ENCODE measurements around the gene RBM15B. TPM values are rescaled to one million over a fixed set of nuclear protein-coding genes. Genes with fewer than 3 reads are reported as not detected.

Gene RBM15B
- total and polyA plus RNA-seq, 9 of the 15 experiments (the other 6 are each of a cell fraction or from before 2014, with no cell fraction given) = 1.8 to 21.0 (median 10.5) TPM

GRCh38 chr3:51384726-51385473 is 6.2 kb upstream of the RBM15B start, which contains the start of gene MANF (continued):
- no peak for TF ChIP-seq PBX2 (CRISPR knock-in tag; IDR thresholded peaks at IDR 0.05; ENCODE audit: low read depth)
- TF ChIP-seq PBX2 (tag; conservative IDR thresholded peaks at IDR 0.05; ENCODE audit: low read depth) = no peak
- peak; percentile 94 for TF ChIP-seq RBFOX2 (IDR thresholded peaks at IDR 0.05; ENCODE audit: low read depth, low read length)
- no peak for TF ChIP-seq MECOM (CRISPR knock-in tag; IDR thresholded peaks at IDR 0.05)
- no peak for TF ChIP-seq PHTF2 (CRISPR knock-in tag; IDR thresholded peaks at IDR 0.05)
- no peak for TF ChIP-seq SNRNP70 (optimal IDR thresholded peaks at IDR 0.05; ENCODE audit: low read depth, low read length)
- TF ChIP-seq CBFB (CRISPR knock-in tag; IDR thresholded peaks at IDR 0.05) = no peak
- TF ChIP-seq TAL1 (IDR thresholded peaks at IDR 0.05) = no peak
- no peak for TF ChIP-seq NELFE (IDR thresholded peaks at IDR 0.05; ENCODE audit: insufficient read depth, insufficient read length)
- no peak for TF ChIP-seq ZNF75A (CRISPR knock-in tag; IDR thresholded peaks at IDR 0.05)
- no peak for TF ChIP-seq ZNF77 (CRISPR knock-in tag; IDR thresholded peaks at IDR 0.05)
- TF ChIP-seq THRA (IDR thresholded peaks at IDR 0.05) = no peak
- no peak for TF ChIP-seq TCF15 (CRISPR knock-in tag; IDR thresholded peaks at IDR 0.05)
- TF ChIP-seq SMAD1 (IDR thresholded peaks at IDR 0.05; ENCODE audit: low read depth, low read length, partially characterized antibody) = no peak
- no peak for TF ChIP-seq ZNF780A (CRISPR knock-in tag; IDR thresholded peaks at IDR 0.05)
- no peak for TF ChIP-seq MTA2 (IDR thresholded peaks at IDR 0.05; ENCODE audit: low read depth)
- no peak for TF ChIP-seq SAFB (IDR thresholded peaks at IDR 0.05; ENCODE audit: borderline replicate concordance, low read depth, low read length)
- TF ChIP-seq PHF21A (IDR thresholded peaks at IDR 0.05; ENCODE audit: borderline replicate concordance, low read depth) = no peak
- peak; percentile 95 for TF ChIP-seq CREM (IDR thresholded peaks at IDR 0.05; ENCODE audit: low read depth)
- TF ChIP-seq FOS (IDR thresholded peaks at IDR 0.05; ENCODE audit: extremely low read depth, insufficient read length) = peak; percentile 95
- peak; percentile 87 for TF ChIP-seq HCFC1 (IDR thresholded peaks at IDR 0.05; ENCODE audit: low read depth, low read length)

Data from K562 (cell line).